Measurements from ENCODE around the gene COL5A1.

Gene COL5A1

GRCh38 chr9:134847752-134848432, 206.3 kb downstream of the COL5A1 start:
- no peak for TF ChIP-seq GATA2 (IDR thresholded peaks at IDR 0.05; ENCODE audit: low read depth, low read length)
- no peak for TF ChIP-seq GATA3 (IDR thresholded peaks at IDR 0.05; ENCODE audit: low read depth, low read length)

- TF ChIP-seq GATA2 (IDR thresholded peaks at IDR 0.05; ENCODE audit: low read depth, low read length) (no peak), GATA3 (IDR thresholded peaks at IDR 0.05; ENCODE audit: low read depth, low read length) (no peak)
Measured at GRCh38 chr9:134848504-134848903, 206.9 kb downstream of the COL5A1 start.

- no peak for TF ChIP-seq GATA3 (IDR thresholded peaks at IDR 0.05; ENCODE audit: low read depth, low read length)
Measured at GRCh38 chr9:134850611-134851010, 209.0 kb downstream of the COL5A1 start.

GRCh38 chr9:134851020-134851419, 209.4 kb downstream of the COL5A1 start:
- TF ChIP-seq GATA3 (IDR thresholded peaks at IDR 0.05; ENCODE audit: low read depth, low read length) (no peak), GATA2 (IDR thresholded peaks at IDR 0.05; ENCODE audit: low read depth, low read length) (no peak)

- TF ChIP-seq GATA2 (IDR thresholded peaks at IDR 0.05; ENCODE audit: low read depth, low read length) (no peak), GATA3 (IDR thresholded peaks at IDR 0.05; ENCODE audit: low read depth, low read length) (no peak)
Measured at GRCh38 chr9:134852906-134853654, 211.5 kb downstream of the COL5A1 start.

GRCh38 chr9:134853893-134854292, 212.3 kb downstream of the COL5A1 start:
- TF ChIP-seq GATA2 (IDR thresholded peaks at IDR 0.05; ENCODE audit: low read depth, low read length) (no peak), GATA3 (IDR thresholded peaks at IDR 0.05; ENCODE audit: low read depth, low read length) (no peak)

GRCh38 chr9:134854541-134854981, 213.0 kb downstream of the COL5A1 start:
- TF ChIP-seq GATA3 (IDR thresholded peaks at IDR 0.05; ENCODE audit: low read depth, low read length) (no peak), GATA2 (IDR thresholded peaks at IDR 0.05; ENCODE audit: low read depth, low read length) (no peak)

- no peak for TF ChIP-seq GATA2 (IDR thresholded peaks at IDR 0.05; ENCODE audit: low read depth, low read length)
- no peak for TF ChIP-seq GATA3 (IDR thresholded peaks at IDR 0.05; ENCODE audit: low read depth, low read length)
Measured at GRCh38 chr9:134855231-134855899, 213.8 kb downstream of the COL5A1 start.

- TF ChIP-seq GATA2 (IDR thresholded peaks at IDR 0.05; ENCODE audit: low read depth, low read length) (no peak), GATA3 (IDR thresholded peaks at IDR 0.05; ENCODE audit: low read depth, low read length) (no peak)
Measured at GRCh38 chr9:134855900-134856377, 214.3 kb downstream of the COL5A1 start.

GRCh38 chr9:134858051-134858841, 216.6 kb downstream of the COL5A1 start:
- TF ChIP-seq GATA3 (IDR thresholded peaks at IDR 0.05; ENCODE audit: low read depth, low read length) (no peak), GATA2 (IDR thresholded peaks at IDR 0.05; ENCODE audit: low read depth, low read length) (no peak)

- no peak for TF ChIP-seq GATA3 (IDR thresholded peaks at IDR 0.05; ENCODE audit: low read depth, low read length)
- no peak for TF ChIP-seq GATA2 (IDR thresholded peaks at IDR 0.05; ENCODE audit: low read depth, low read length)
Measured at GRCh38 chr9:134860510-134860909, 218.9 kb downstream of the COL5A1 start.

- TF ChIP-seq GATA2 (IDR thresholded peaks at IDR 0.05; ENCODE audit: low read depth, low read length) (no peak), GATA3 (IDR thresholded peaks at IDR 0.05; ENCODE audit: low read depth, low read length) (no peak)
Measured at GRCh38 chr9:134861595-134862334, 220.2 kb downstream of the COL5A1 start.

GRCh38 chr9:134863306-134863902, 221.8 kb downstream of the COL5A1 start:
- TF ChIP-seq GATA3 (IDR thresholded peaks at IDR 0.05; ENCODE audit: low read depth, low read length) (no peak), GATA2 (IDR thresholded peaks at IDR 0.05; ENCODE audit: low read depth, low read length) (no peak)

Data from SH-SY5Y (cell line).